ENCODE data around the gene IL17REL.
A peak's percentile ranks its signal among the peaks of the same experiment; 100 is the strongest.

IL17REL gene

DNA sequence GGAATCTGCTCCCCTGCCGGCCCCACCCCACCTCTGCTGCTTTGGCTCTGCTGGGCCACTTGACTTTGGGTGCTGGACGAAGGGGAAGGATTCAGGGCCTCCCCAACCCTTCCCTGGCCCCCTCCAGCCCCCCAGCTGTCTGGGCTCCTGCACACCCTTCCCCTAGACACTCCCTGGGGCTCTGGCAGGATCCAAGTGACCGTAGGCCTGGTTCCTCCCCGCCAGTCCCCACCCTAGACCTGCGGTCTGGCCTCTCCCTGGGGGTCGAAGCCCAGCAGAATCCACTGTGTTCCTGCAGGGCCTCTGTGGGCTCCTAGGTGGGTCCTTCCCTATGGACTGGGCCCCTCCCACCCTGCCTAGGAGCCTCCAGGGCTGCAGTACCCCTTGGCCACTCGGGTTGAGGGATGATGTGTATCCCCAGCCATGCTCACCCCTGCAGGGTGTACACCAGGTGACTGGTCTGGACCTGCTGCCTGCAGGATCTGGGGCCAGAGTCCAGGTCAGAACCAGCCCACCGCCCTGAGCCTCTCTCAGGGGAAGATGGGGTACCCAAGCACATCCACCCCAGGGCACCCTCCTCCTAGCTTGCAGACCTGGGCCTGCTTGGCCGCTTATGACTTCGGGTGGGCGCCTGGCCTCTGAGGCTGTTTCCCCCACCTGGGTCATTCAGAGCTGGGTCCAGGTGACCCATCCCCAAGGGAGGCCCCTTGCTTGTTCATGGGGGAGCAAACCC lies 46.4 kb downstream of the IL17REL start:
- DNase-seq, result no peak

DNA sequence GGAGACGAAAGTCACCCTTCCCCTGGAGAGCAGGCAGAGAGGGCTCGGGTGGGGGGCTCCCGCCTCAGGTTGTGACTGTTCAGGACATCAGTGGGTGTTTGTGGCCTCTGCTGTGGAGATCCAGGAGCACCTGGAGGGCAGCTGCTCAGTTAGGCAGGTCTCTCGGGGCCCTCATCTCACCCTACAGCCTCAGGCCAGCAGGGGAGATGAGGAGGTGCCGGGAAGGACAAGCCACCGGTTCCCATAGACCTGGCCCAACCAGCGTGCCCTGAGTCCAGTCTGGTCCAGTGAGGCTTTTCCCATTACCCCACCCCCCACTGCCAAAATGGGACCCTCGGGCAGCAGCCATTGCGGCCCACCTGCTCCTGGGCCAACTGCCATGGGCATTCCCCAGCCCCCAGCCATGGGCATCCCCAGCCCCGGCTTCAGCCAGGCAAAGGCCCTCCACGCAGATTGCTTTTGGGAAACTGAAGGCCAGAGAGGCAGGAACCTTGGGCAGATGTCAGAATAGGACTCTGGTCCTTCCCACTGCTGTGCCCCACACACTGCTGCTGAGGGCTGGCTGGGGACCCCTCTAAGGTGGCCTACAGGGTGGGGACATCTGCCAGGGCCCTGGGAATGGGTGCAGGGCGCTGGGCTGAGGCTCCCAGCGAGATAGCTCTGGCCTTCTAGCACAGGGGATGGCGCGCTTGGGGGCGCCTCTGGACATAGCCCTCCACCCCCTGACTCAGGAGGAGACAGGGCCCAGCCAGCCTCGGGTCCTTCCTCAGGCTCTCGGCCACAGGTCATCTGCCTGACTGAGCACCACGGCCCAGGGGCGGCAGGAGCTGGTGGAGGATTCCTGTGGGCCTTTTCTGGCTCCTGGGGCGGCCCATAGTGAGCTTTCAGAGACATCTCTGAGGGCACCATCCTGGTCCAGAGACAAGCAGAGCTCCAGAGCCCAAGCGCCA lies 47.2 kb downstream of the IL17REL start:
- DNase-seq, result no peak

DNA sequence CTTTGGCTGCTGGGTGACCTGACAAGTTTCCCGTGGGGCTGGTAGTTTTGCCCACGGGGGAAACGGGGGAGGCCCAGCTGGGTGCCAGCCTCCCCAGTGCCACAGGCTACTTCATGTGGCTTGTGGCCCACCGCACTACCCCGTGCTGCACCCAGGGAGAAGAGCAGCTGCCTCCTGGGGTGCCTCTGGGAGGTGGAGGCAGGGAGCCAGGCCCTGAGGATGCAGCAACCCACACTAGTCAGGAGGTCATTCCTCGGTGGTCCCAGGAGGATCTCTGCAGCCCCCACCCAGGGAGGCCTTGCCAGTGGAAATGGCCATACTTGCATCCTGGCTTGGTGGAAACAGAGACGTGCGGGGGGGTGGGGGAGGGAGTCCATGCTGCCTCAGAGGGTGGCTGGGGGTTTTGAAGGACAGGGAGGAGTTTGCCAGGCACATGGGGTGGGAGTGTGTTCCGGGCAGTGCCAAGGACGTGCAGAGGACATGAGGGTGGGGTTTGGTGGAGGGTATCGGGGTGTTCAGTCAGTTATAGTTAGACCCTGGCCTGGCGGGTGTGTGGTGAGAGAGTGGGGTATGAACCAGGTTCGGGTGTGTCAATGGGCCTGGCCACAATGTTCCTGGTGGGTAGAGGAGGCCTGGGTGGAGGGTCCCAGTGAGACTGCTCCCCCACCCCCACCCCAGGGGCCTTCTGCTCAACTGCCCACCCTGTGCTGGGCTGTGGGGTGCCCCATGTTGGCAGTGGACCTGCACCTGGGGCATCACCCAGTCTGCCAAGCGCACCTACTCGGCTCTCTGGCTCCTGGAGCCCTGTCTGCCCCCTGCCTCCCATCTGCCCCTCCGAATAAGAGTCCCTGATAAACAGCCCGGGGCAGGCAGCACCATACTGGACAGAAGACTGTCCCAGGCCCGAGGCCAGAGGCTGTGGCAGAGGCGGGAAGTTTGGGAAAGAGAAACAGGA lies 48.2 kb downstream of the IL17REL start:
- DNase-seq, result no peak

DNA sequence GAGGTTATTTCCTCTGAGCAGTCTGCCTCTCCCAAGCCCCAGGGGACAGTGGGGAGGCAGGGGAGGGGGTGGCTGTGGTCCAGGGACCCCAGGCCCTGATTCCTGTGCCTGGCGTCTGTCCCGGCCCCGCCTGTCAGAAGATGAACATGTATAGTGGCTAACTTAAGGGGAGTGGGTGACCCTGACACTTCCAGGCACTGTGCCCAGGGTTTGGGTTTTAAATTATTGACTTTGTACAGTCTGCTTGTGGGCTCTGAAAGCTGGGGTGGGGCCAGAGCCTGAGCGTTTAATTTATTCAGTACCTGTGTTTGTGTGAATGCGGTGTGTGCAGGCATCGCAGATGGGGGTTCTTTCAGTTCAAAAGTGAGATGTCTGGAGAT lies 48.9 kb downstream of the IL17REL start:
- DNase-seq, result no peak

DNA sequence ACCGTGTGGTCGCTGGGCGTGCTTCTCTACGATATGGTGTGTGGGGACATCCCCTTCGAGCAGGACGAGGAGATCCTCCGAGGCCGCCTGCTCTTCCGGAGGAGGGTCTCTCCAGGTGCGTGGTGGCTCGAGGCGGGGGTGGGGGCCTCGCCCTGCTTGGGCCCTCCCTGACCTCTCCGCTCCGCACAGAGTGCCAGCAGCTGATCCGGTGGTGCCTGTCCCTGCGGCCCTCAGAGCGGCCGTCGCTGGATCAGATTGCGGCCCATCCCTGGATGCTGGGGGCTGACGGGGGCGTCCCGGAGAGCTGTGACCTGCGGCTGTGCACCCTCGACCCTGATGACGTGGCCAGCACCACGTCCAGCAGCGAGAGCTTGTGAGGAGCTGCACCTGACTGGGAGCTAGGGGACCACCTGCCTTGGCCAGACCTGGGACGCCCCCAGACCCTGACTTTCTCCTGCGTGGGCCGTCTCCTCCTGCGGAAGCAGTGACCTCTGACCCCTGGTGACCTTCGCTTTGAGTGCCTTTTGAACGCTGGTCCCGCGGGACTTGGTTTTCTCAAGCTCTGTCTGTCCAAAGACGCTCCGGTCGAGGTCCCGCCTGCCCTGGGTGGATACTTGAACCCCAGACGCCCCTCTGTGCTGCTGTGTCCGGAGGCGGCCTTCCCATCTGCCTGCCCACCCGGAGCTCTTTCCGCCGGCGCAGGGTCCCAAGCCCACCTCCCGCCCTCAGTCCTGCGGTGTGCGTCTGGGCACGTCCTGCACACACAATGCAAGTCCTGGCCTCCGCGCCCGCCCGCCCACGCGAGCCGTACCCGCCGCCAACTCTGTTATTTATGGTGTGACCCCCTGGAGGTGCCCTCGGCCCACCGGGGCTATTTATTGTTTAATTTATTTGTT lies 49.6 kb downstream of the IL17REL start:
- no peak for DNase-seq

DNA sequence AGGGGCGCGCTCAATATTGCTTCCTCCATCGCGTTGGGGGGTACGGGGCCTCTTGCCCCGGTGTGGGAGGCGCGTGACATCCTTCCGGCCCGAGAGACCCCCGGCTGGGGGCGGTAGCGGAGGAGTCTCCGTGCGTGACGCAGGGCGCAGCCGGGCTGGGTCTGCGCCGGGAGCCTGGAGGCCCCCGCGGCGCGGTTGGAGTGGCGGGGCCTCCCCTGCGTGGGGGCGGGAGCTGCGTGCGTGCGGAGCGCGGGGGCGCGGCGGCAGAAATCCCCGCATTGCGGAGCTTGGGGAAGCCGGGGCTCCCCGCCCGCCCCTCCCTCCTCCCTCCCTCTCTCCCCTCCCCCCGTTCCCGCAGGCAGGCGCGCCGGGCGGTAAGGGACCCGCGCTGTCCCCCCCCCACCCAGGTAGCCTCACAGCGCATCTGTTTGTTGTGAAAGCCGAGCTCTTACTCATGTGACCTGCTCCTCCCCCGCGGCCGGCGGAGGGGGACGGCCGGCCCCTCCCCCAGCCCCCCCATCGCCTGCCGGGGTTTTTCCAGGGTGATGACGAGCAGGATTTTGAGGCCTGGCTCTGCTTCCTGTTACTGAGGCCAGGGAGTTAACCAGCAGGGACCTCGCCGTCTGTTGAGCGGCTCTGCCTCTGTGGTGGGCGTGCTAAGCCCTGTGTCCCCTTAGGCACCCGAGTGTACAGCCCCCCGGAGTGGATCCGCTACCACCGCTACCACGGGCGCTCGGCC lies 50.4 kb downstream of the IL17REL start:
- peak; percentile 92 for DNase-seq

DNA sequence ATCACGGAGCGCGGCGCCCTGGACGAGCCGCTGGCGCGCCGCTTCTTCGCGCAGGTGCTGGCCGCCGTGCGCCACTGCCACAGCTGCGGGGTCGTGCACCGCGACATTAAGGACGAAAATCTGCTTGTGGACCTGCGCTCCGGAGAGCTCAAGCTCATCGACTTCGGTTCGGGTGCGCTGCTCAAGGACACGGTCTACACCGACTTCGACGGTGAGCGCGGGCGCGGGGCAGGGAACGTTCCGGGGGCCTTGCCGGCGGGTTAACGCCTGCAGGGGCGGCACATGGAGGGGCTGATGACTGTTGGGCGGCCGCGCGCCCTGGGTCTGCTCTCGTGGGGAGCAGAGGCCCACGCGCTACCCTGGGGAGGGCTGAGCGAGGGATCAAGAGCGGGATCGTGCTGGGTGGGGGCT lies 51.0 kb downstream of the IL17REL start:
- DNase-seq, result no peak

DNA sequence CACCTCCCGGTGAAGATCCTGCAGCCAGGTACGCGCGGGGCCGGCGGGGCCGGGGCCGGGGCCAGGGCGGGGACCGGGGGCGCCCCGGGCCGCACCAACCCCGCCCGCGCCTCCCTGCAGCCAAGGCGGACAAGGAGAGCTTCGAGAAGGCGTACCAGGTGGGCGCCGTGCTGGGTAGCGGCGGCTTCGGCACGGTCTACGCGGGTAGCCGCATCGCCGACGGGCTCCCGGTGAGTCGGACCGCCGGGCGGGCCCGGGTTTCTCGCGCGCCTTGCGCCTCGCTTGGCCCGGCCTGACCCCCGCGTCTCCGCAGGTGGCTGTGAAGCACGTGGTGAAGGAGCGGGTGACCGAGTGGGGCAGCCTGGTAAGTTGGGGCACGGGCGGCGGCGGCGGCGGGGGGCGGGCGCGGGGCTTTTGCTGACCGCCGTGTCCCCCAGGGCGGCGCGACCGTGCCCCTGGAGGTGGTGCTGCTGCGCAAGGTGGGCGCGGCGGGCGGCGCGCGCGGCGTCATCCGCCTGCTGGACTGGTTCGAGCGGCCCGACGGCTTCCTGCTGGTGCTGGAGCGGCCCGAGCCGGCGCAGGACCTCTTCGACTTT lies 51.5 kb downstream of the IL17REL start:
- DNase-seq, result no peak

DNA sequence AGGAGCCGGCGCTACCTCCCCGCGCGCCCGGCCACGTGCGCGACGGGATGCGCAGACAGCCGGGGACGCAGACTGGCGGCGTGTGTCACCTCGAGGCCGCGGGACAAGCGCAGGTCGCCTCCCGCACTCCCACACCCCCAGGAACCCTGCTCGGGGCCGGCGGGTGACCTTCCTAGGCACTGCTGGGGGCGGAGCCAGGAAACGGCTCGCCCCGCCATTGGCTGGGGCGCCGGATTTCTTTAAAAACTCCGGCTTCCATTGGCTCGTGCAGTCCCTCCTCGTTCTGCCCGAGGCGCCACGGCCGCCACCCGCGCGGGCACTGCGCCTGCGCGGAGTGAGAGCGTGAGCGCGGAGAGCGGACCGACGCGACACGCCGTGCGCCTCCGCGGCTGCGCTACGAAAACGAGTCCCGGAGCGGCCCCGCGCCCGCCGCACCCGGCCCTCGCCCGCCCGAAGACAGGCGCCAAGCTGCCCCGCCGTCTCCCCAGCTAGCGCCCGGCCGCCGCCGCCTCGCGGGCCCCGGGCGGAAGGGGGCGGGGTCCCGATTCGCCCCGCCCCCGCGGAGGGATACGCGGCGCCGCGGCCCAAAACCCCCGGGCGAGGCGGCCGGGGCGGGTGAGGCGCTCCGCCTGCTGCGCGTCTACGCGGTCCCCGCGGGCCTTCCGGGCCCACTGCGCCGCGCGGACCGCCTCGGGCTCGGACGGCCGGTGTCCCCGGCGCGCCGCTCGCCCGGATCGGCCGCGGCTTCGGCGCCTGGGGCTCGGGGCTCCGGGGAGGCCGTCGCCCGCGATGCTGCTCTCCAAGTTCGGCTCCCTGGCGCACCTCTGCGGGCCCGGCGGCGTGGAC lies 52.2 kb downstream of the IL17REL start, which contains the start of gene PIM3:
Gene PIM3 (plus strand): TSS at position 614 of the 846 bp plus-strand sequence. CDS start 176 bp downstream, at position 790.
- peak; percentile 95 for DNase-seq

DNA sequence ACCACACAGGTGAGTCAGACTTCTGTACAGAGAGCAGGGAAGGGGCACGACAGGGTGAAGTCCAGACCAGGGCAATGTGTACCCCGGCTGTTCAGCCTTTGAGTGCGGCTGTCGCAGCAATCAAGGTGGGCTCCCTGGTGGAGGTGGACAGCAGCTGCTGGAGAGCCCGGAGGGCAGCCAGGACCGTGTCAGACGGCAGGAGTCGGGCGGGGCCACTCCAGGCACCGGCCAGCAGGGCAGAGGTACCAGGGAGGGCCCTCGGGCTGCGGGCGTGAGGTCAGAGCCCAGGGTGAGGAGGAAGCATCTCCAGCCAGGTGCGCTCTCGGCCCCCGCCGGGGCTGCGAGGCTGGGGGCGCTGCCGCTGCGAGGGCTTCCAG lies 52.8 kb downstream of the IL17REL start:
- DNase-seq, result no peak

DNA sequence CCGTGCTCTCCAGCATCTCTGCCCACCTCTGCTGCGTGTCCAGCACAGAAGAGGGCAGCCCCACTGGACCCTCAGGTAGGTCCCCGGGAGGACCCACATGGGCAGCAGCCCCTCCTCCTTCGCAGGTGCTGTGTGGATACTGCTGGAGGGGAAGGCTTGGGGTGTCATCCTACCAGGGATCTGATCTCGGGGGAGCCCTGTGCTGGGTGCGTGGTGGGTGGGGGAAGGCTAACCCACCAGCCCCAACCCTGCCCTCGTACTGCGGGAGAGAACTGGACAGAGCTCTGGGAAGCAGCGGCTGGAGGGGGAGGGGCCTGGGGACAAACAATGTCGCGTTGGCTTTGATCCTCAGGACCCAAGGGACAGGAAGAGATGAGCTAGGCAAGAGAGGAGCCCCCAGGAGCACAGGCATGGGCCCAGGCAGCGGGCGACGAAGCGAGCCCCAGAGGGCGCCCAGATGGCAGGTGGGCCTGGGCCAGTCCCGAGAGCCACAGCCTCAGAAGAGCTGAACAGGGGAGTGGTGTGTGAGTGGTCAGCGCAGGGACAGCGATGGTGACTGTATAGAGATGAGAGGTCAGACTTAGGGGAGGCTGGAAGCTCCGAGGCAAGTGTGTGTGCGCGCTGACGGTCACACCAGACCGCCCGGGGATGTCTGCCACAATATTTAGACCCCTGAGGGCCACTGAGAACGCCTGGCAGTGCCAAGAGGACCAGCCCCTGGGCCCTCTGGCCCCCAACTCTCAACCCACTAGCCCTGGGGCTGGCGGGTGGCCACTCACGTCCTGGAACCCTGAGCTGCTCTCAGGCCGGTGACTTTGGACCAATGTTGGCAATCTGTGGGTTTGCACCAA lies 53.4 kb downstream of the IL17REL start:
- no peak for DNase-seq

DNA sequence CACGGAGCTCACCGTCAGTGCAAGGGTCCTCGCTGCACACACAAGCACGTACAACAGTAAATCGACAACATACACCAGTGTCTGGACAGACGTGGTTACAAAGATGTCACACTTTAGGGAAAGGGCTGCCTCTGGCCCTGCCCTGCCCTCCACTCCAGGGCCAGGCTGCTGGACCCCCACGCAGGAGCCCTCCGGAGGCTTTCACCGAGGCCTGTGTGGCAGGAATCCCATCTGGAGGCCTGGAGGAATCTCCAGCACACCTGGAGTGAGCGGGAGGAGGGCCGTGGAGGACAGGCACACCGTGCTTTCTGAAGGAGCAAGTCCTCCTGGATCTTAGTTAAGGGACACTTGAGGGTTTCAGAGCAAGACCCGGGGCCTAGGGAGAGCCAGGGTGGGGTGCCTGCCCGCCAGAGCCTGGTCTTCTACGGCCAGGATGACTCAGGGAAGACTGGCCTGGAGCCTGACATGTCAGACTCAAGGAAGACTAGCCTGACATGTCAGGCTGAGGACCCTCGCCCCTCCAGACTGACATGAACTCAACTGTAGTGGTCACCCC lies 54.1 kb downstream of the IL17REL start:
- no peak for DNase-seq

DNA sequence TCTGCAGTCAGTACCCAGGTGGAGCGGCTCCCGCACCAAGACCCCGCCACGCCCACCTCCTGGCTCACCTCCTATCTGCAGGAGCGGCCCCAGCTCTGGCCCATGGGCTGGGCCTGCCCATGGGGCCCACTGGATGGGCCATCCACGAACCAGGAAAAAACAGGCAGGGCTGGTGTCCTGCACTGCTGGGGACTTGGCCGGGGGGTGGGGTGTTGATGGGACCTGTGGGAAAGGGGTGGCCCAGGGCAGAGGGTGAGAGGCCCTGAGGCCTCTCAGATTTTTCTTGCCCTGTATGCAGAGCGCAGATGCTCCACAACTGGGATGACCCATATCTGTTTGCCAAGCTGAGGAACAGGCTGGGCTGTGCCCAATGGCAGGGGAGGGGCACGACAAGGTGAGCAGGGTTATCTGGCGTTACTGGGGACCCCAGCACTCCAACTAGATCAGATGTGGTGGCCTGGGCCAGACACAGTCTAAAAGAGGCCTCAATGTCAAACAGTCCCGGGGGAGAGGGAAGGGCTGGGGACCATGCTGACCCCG lies 54.7 kb downstream of the IL17REL start:
- no peak for DNase-seq

DNA sequence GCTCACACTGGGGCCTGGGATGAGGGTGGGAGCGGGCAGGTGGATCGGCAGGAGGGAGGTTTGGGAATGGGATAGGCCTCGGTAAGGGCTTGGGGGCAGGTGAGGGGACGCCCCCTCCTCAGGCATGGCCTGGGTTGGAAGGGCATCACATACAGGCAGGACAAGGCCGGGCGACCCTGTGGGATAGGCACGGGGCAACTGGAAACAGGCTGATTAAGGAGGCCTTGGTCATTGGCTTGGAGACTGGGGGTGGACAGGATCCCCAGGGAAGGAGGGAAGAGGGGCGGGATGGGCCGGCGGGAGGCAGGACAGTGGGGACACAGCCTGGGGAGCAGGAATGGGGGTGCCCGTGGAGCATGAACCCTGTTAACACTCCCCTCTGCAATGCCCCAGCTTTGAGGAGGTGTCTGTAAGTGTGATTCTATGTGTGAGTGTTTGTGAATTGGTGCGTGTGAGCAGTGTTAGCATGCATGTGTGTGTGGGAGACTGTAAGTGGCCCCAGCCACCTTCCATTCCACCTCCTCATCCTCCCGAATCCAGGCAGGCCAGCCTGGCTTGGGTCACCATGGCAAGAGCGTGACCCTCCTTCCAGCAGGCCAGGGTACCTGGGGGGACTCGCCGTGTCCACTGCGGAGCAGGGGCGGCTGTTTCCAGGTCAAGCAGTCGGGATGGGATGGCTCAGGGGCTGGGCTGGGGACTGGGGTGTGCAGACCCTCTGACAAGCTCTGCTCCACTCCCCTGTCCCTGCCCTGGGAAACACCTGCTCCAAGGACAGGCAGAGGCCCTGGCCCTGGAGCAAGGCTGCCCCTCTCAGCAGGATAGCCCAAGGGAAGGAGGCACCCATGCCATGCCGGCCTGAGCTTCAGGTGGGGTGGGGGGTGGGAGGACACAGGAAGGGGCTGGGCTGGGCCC lies 55.4 kb downstream of the IL17REL start:
- no peak for DNase-seq

DNA sequence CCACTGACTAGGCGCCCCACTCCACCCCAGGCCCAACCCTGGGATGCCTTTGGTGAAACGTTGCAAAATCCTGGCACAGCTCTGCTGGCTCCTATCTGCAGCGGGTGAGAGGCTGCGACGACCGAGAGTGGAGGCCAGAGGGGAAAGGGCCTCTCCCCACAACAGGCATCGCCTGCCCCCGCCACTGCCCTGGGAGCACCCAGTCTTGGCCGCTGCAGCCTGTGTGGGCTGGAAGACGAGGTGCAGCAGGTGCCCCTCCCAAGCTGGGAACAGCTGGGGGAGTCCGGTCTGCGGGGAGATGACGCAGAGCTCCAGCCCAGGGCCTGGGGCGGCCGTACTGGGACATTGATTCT lies 56.2 kb downstream of the IL17REL start:
- no peak for DNase-seq

DNA sequence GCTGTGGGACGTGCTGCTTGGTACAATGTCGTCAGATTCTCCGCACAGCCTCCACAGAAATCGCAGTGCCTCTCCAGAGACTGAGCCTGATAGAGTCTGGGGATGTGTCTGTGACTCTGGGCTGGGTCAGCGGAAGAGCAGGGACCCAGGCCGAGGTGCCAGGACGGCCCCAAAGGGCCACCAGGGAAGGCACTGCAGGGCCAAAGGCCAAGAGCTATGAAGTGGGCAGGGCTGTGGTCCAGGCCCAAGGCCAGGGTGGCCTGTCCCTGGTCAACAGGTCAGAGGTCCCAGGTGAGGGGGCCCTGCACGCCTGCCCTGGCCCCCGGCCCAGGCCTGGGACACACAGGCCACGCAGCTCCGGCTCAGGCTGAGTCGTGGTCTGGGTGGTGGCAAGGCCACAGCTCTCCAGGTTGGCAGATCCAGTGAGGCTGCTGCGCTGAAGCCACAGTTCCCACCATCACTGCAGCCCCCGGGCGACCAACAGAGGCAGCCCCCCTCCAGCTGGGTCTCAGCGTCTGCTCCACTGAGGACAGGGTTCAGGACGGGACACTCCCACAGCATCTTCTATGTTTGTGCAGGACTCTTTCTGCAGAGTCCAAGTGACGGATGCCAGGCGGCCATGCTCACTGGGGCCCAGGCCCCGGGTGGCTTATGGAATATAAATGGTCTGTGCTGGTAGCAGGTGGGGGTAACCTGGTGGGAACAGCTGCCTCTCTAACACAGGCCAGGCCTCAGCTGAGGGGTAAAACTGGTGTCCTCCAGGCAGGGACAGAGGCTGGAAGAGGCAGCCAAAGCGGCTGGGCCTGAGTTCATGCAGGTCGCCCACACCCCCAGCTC lies 56.8 kb downstream of the IL17REL start:
- no peak for DNase-seq
